Measurements from ENCODE around the gene RAB41. TPM values are rescaled to one million over a fixed set of nuclear protein-coding genes. Genes with fewer than 3 reads are reported as not detected.
"Not testable (repeated sequence)": the region's sequence is repeated elsewhere in the genome, so short reads cannot be mapped to it uniquely, and the experiment has no call there.

RAB41 gene
- total RNA-seq, 3 donors from 2014 or later, result 0.29 TPM; not detected in 2

DNA sequence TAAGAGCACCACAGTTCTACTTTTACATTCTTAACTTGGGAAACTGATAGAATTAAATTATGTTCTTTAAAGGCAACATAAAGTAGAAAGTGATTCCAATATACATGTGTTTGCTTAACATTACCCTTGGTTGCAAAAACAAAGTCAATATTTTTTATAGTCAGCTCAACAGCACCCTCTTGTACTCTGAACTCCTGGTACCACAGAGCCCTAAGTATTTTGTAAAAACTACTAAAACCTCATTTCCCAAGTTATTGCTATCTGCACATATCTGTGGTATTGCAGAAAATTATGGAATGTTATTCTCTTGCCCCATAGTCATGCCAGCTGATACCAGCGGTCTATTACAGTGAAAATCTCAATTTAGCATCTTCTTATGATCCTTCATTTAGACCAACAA, 10.8 kb downstream of the RAB41 start:
- peaks cover 6% of the 10 kb centered on the region for H3K4me1 ChIP-seq (ENCODE audit: low read depth)
- intact Hi-C loops (cut with DNase I, micrococcal nuclease), result no loop called here
- H3K9me3 ChIP-seq, result no peaks in the 10 kb centered on the region
- no peaks in the 10 kb centered on the region for H3K36me3 ChIP-seq (ENCODE audit: low read depth)
- TF ChIP-seq, protein P1, sequence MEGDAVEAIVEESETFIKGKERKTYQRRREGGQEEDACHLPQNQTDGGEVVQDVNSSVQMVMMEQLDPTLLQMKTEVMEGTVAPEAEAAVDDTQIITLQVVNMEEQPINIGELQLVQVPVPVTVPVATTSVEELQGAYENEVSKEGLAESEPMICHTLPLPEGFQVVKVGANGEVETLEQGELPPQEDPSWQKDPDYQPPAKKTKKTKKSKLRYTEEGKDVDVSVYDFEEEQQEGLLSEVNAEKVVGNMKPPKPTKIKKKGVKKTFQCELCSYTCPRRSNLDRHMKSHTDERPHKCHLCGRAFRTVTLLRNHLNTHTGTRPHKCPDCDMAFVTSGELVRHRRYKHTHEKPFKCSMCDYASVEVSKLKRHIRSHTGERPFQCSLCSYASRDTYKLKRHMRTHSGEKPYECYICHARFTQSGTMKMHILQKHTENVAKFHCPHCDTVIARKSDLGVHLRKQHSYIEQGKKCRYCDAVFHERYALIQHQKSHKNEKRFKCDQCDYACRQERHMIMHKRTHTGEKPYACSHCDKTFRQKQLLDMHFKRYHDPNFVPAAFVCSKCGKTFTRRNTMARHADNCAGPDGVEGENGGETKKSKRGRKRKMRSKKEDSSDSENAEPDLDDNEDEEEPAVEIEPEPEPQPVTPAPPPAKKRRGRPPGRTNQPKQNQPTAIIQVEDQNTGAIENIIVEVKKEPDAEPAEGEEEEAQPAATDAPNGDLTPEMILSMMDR (IDR thresholded peaks at IDR 0.05), result no peak
- DNase-seq (no peak), ATAC-seq (no peak)
- H3K4me3 ChIP-seq, result no peak overlapping the region

- TF ChIP-seq, protein P1 (IDR thresholded peaks at IDR 0.05), result no peak
Observed at GRCh38 chrX:70293621-70294020, 11.6 kb downstream of the RAB41 start.

DNA sequence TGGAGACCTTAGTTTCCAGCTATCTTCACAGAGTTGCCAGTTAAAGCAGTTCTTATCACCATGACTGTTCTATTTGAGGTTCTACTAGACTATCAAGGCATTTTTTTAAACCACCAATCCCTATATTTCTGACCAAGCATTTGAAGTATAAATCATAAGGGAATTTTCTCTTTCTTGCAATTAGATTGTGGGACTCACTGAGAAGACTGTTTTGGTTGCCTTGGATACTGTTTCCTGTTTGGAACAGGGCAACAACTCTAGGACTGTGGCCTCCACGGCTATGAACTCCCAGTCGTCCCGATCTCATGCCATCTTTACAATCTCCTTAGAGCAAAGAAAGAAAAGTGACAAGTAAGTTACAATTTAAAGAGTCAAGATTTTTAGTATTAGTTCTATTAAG, 19.7 kb downstream of the RAB41 start:
- H3K9me3 ChIP-seq, result no peaks in the 10 kb centered on the region
- TF ChIP-seq, protein P1 (IDR thresholded peaks at IDR 0.05), result no peak
- H3K4me1 ChIP-seq (ENCODE audit: low read depth), result no peaks in the 10 kb centered on the region
- H3K4me3 ChIP-seq, result no peak overlapping the region
- no peaks in the 10 kb centered on the region for H3K36me3 ChIP-seq (ENCODE audit: low read depth)
- intact Hi-C loops (cut with DNase I, micrococcal nuclease), result no loop called here
- ATAC-seq (no peak), DNase-seq (no peak)

More at GRCh38 chrX:70293621-70294020, 11.6 kb downstream of the RAB41 start:
- H3K36me3 ChIP-seq (ENCODE audit: low read depth), result no peaks in the 10 kb centered on the region
- intact Hi-C loops (cut with DNase I, micrococcal nuclease), result no loop called here
- peaks cover 6% of the 10 kb centered on the region for H3K4me1 ChIP-seq (ENCODE audit: low read depth)
- H3K4me3 ChIP-seq, result no peak overlapping the region
- ATAC-seq (no peak), DNase-seq (no peak)
- H3K9me3 ChIP-seq, result no peaks in the 10 kb centered on the region

DNA sequence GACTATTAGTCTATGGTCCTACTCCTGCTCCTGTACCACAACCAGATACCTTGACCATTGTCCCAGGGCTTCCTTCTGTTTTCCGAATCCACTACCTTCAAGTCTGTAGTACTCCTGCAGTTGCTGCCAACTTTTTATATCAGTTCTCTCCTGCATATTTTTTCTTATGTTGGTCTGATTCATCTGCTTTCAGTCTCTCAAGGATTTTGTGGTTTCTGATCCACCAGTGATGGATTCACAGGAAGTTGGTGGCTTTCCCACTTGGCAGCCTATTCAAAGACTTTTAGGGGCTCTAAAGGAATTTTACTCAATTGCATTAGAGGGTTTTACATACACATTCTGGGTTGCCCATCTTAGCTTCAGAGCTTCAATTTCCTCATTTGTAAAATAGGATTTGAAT, 31.5 kb downstream of the RAB41 start:
- intact Hi-C loops (cut with DNase I, micrococcal nuclease), result no loop called here
- no peak for DNase-seq
- H3K9me3 ChIP-seq, result no peaks in the 10 kb centered on the region
- no peak for ATAC-seq
- no peak overlapping the region for H3K4me3 ChIP-seq
- no peaks in the 10 kb centered on the region for H3K4me1 ChIP-seq (ENCODE audit: low read depth)
- TF ChIP-seq, protein P1 (IDR thresholded peaks at IDR 0.05), result no peak
- no peaks in the 10 kb centered on the region for H3K36me3 ChIP-seq (ENCODE audit: low read depth)

DNA sequence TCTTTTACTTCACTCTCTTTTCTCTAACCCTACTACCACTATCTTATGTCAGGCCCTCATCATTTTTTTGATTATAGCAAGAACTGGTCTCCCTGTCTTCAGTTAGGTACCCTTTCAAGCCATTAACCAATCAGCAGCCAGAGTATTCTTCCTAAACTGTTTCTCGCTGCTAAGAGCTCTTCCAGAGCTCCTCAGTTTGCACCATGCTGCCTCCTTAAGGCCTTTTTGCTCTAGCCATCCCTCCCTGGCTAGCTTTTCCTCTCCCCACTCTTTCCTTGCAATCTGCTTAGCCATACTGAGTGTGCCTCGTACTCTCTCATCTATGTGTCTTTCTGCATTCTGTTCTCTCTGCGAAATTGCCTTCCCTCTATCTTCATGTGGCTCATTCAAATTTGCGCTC, 40.8 kb downstream of the RAB41 start:
- no peaks in the 10 kb centered on the region for H3K4me1 ChIP-seq (ENCODE audit: low read depth)

DNA sequence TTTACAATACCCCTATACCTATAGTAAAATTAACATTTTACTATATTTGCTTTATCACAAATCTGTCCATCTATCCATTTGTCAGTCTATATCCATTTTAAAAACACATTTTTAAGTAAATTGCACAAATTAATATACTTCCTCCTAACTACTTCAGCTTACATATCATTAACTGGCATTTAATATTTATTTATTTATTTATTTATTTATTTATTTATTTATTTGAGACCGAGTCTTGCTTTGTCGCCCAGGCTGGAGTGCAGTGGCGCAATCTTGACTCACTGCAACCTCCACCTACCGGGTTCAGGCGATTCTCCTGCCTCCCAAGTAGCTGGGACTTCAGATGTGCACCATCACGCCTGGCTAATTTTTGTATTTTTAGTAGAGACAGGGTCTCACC, 41.7 kb downstream of the RAB41 start:
- ATAC-seq; DNase-seq; H3K4me1 ChIP-seq (ENCODE audit: low read depth); H3K36me3 ChIP-seq (ENCODE audit: low read depth); H3K9me3 ChIP-seq; H3K4me3 ChIP-seq; intact Hi-C loops (cut with DNase I, micrococcal nuclease): not testable (repeated sequence)

More for the DNA sequence above, 40.8 kb downstream of the RAB41 start:
- TF ChIP-seq, protein P1 (IDR thresholded peaks at IDR 0.05), result no peak
- Histone ChIP-seq H3K9me3 (no peaks in the 10 kb centered on the region), H3K36me3 (ENCODE audit: low read depth) (no peaks in the 10 kb centered on the region), H3K4me3 (no peak overlapping the region)
- ATAC-seq (no peak), DNase-seq (no peak)
- intact Hi-C loops (cut with DNase I, micrococcal nuclease), result no loop called here

All from mucosa of descending colon (tissue), 3 donors.